SK-N-SH (cell line): ENCODE data around the gene SOX3. TPM values are rescaled to one million over a fixed set of nuclear protein-coding genes. Genes with fewer than 3 reads are reported as not detected.
A peak's percentile ranks its signal among the peaks of the same experiment; 100 is the strongest.

ENCODE experiments used
- CTCF ChIA-PET: fragments of 300-600, 350-600 bp; formaldehyde crosslinking; extraction: SDS; loops from one replicate; lab custom pipeline; 2021; lab: Yijun Ruan, JAX
- POLR2A ChIA-PET: fragments of 350-600 bp; sonication (Branson Sonifier 250); formaldehyde crosslinking; extraction: SDS; loops from one replicate; lab custom pipeline; 2020; ENCODE audit warnings: antibody characterized with exemption, inconsistent platforms; lab: Yijun Ruan, JAX
- DNase-seq: peaks from one replicate; pipeline ENCODE4 v3.0.0; 2012
- H2AFZ ChIP-seq: fragments of 200-600 bp; sonication (generic); 2 replicates; pipeline ENCODE4 v1.8.1; 2016; ENCODE audit warnings: antibody characterized with exemption, mild to moderate bottlenecking, low read depth
- H3F3A ChIP-seq: fragments of 200-600 bp; sonication (generic); replicated peaks from 2 replicates; pipeline ENCODE3; 2016; ENCODE audit warnings: antibody characterized with exemption, mild to moderate bottlenecking; ENCODE audit not compliant: insufficient read depth
- H3K27ac ChIP-seq, 2 experiments: fragments of 200-500 bp in 1 of 2; fragments of 200-600 bp in 1 of 2; sonication (Bioruptor generic) in 1 of 2; sonication (generic), shearing (Covaris generic) in 1 of 2; 2 replicates each; pipeline versions ENCODE4 v1.5.1 to v1.6.1; 2014 to 2016; ENCODE audit warnings: low read depth in 2 of 2, inconsistent platforms in 1 of 2, low read length in 1 of 2, mild to moderate bottlenecking in 1 of 2, mixed read lengths in 1 of 2
- H3K27me3 ChIP-seq: fragments of 200-600 bp; sonication (generic), shearing (Covaris generic); 2 replicates; pipeline ENCODE4 v1.6.1; 2016; ENCODE audit warnings: mixed run types; ENCODE audit not compliant: insufficient read depth
- H3K36me3 ChIP-seq, 2 experiments: fragments of 200-500 bp in 1 of 2; fragments of 200-600 bp in 1 of 2; sonication (Bioruptor generic) in 1 of 2; sonication (generic) in 1 of 2; replicated peaks in 1 of 2; 2 replicates each; pipeline versions ENCODE3 to v1.5.1; 2014 to 2016; ENCODE audit warnings: low read length in 1 of 2, mild to moderate bottlenecking in 1 of 2; ENCODE audit not compliant: insufficient read depth in 2 of 2, control insufficient read depth in 1 of 2
- H3K4me1 ChIP-seq, 2 experiments: fragments of 200-500 bp in 1 of 2; fragments of 200-600 bp in 1 of 2; sonication (Bioruptor generic) in 1 of 2; sonication (generic), shearing (Covaris generic) in 1 of 2; 2 replicates each; pipeline versions ENCODE4 v1.5.1 to v1.6.1; 2014 to 2016; ENCODE audit warnings: low read depth in 1 of 2, low read length in 1 of 2, mixed run types in 1 of 2; ENCODE audit not compliant: insufficient read depth in 2 of 2, control insufficient read depth in 1 of 2
- H3K4me2 ChIP-seq: fragments of 200-600 bp; sonication (generic), shearing (Covaris generic); 2 replicates; pipeline ENCODE4 v1.6.1; 2017; ENCODE audit warnings: mixed run types
- H3K4me3 ChIP-seq, 2 experiments: fragments of 200-500 bp in 1 of 2; fragments of 200-600 bp in 1 of 2; sonication (Bioruptor generic) in 1 of 2; sonication (generic), shearing (Covaris generic) in 1 of 2; 2 replicates each; pipeline versions ENCODE4 v1.5.1 to v1.8.1; 2014 to 2016; ENCODE audit warnings: low read depth in 2 of 2, inconsistent platforms in 1 of 2, low read length in 1 of 2, mild to moderate bottlenecking in 1 of 2, mixed read lengths in 1 of 2, moderate library complexity in 1 of 2
- H3K79me2 ChIP-seq: fragments of 200-600 bp; sonication (generic); 2 replicates; pipeline ENCODE4 v1.8.1; 2017; ENCODE audit warnings: mild to moderate bottlenecking; ENCODE audit not compliant: insufficient read depth
- H3K9ac ChIP-seq: fragments of 200-600 bp; sonication (generic); 2 replicates; pipeline ENCODE4 v1.6.1; 2017; ENCODE audit warnings: mixed run types
- H3K9me2 ChIP-seq: fragments of 200-600 bp; sonication (generic); 2 replicates; pipeline ENCODE4 v1.6.1; 2017; ENCODE audit warnings: mixed run types
- H3K9me3 ChIP-seq: fragments of 200-600 bp; sonication (generic); 2 replicates; pipeline ENCODE4 v1.6.1; 2017; ENCODE audit warnings: mixed run types, mild to moderate bottlenecking, moderate library complexity
- H4K20me1 ChIP-seq: fragments of 200-600 bp; sonication (generic); 2 replicates; pipeline ENCODE4 v1.6.1; 2017; ENCODE audit warnings: mild to moderate bottlenecking, mixed run types; ENCODE audit not compliant: insufficient read depth
- CHD2 ChIP-seq: fragments of 150-350 bp; IDR thresholded peaks from 2 replicates; pipeline ENCODE4 v1.6.1; 2018; ENCODE audit warnings: low read length; ENCODE audit not compliant: partially characterized antibody
- ELF1 ChIP-seq: IDR thresholded peaks from 2 replicates; pipeline ENCODE4 v1.4.0; 2012
- EP300 ChIP-seq, 2 experiments: IDR thresholded peaks; 2 replicates each; pipeline versions ENCODE4 v1.4.0 to v1.6.1; 2012; ENCODE audit warnings: borderline replicate concordance in 1 of 2, low read depth in 1 of 2, low read length in 1 of 2
- EZH2phosphoT487 ChIP-seq: fragments of 200-600 bp; sonication (generic); IDR thresholded peaks from 2 replicates; pipeline ENCODE4 v1.6.1; 2017; ENCODE audit warnings: low read depth, mixed run types, mild to moderate bottlenecking, antibody characterized with exemption, moderate library complexity, borderline replicate concordance
- FOSL2 ChIP-seq: IDR thresholded peaks from 2 replicates; pipeline ENCODE4 v1.4.0; 2012; ENCODE audit warnings: low read depth, mild to moderate bottlenecking, moderate library complexity, borderline replicate concordance
- FOXM1 ChIP-seq: IDR thresholded peaks from 2 replicates; pipeline ENCODE4 v1.4.0; 2012; ENCODE audit warnings: low read depth, mild to moderate bottlenecking
- GABPA ChIP-seq: IDR thresholded peaks from 2 replicates; pipeline ENCODE4 v1.4.0; 2012; ENCODE audit warnings: low read depth, mild to moderate bottlenecking
- GATA2 ChIP-seq: sonication (generic); formaldehyde crosslinking; IDR thresholded peaks from 2 replicates; pipeline ENCODE4 v1.5.0; 2020; ENCODE audit warnings: mild to moderate bottlenecking, missing genetic modification reagents
- IRF3 ChIP-seq: fragments of 150-350 bp; IDR thresholded peaks from 2 replicates; pipeline ENCODE4 v1.6.1; 2016; ENCODE audit warnings: mild to moderate bottlenecking, low read depth, low read length
- PBX3 ChIP-seq: IDR thresholded peaks from 2 replicates; pipeline ENCODE4; 2012
- POLR2AphosphoS5 ChIP-seq: IDR thresholded peaks from 2 replicates; pipeline ENCODE4 v1.6.1; 2012; ENCODE audit warnings: low read depth, low read length
- RAD21 ChIP-seq: IDR thresholded peaks from 2 replicates; pipeline ENCODE4 v1.6.1; 2012; ENCODE audit warnings: mild to moderate bottlenecking, low read length
- RFX5 ChIP-seq: IDR thresholded peaks from 2 replicates; pipeline ENCODE4 v1.6.1; 2012; ENCODE audit warnings: mild to moderate bottlenecking, improper control_type of control experiment, low read length
- RXRA ChIP-seq: IDR thresholded peaks from 2 replicates; pipeline ENCODE4 v1.4.0; 2012; ENCODE audit warnings: low read depth, mild to moderate bottlenecking, borderline replicate concordance
- SIN3A ChIP-seq: IDR thresholded peaks from 2 replicates; pipeline ENCODE4 v1.6.1; 2012; ENCODE audit warnings: low read depth, mild to moderate bottlenecking, low read length, moderate library complexity, borderline replicate concordance
- TAF1 ChIP-seq: IDR thresholded peaks from 2 replicates; pipeline ENCODE4 v1.6.1; 2012; ENCODE audit warnings: low read depth, mild to moderate bottlenecking, low read length, moderate library complexity, borderline replicate concordance
- USF1 ChIP-seq: IDR thresholded peaks from 2 replicates; pipeline ENCODE4 v1.4.0; 2012; ENCODE audit warnings: low read depth, borderline replicate concordance
- USF2 ChIP-seq: fragments of 150-350 bp; IDR thresholded peaks from 2 replicates; pipeline ENCODE4 v1.6.1; 2017; ENCODE audit warnings: antibody characterized with exemption, low read length, low read depth, borderline replicate concordance
- ZBTB33 ChIP-seq: IDR thresholded peaks from 2 replicates; pipeline ENCODE4 v1.4.0; 2012; ENCODE audit warnings: low read depth, borderline replicate concordance
- WGBS: methylation state at CpG from one replicate; pipeline ENCODE4 v1.1.6; 2017; ENCODE audit warnings: low lambda C conversion rate; 5-methylcytosine and 5-hydroxymethylcytosine counted together
- polyA plus RNA-seq, 3 experiments: library from polyadenylated mRNA; depleted of rRNA; stranded (reverse); fragments of >200 nt; gene quantifications; 2 replicates each; pipeline ENCODE4 v1.2.3, GENCODE V29; 2012

Gene SOX3
- polyA plus RNA-seq, 1 of the 3 experiments (the other 2 are of a cell fraction), result not detected

GRCh38 chrX:140503714-140504351 is 1.0 kb downstream of the SOX3 start:
- H3K4me1 ChIP-seq, result no peaks in the 10 kb centered on the region; a peak in 1 of 4 replicates
- TF ChIP-seq POLR2AphosphoS5 (no peak), CHD2 (no peak), USF2 (no peak), RXRA (no peak), IRF3 (no peak), ELF1 (no peak), GABPA (no peak), TAF1 (no peak), EP300 (IDR thresholded peaks at IDR 0.05; ENCODE audit: borderline replicate concordance in 1 of 2, low read depth in 1 of 2, low read length in 1 of 2) (no peak), USF1 (no peak), FOSL2 (no peak), ZBTB33 (no peak), RAD21 (no peak), PBX3 (no peak), RFX5 (no peak), EZH2phosphoT487 (no peak), SIN3A (no peak), GATA2 (CRISPR knock-in tag) (no peak), FOXM1 (no peak)
- TF ChIP-seq, all 33 proteins: peak for 0
- no peak overlapping the region for H3K9ac ChIP-seq
- H3K4me2 ChIP-seq, result no peak overlapping the region
- H3F3A ChIP-seq, result no peaks in the 10 kb centered on the region
- no peak overlapping the region for H2AFZ ChIP-seq
- no peak overlapping the region for H3K27ac ChIP-seq
- no peaks in the 10 kb centered on the region for H3K9me2 ChIP-seq
- H3K27me3 ChIP-seq, result peaks cover 85% of the 10 kb centered on the region
- peak; percentile 57 for DNase-seq
- WGBS, result 50% methylated on average over 4 of the region's 92 CpGs
- H3K36me3 ChIP-seq, result no peaks in the 10 kb centered on the region
- H3K9me3 ChIP-seq, result no peaks in the 10 kb centered on the region
- ChIA-PET POLR2A (no interaction called here), CTCF (no interaction called here)
- H3K4me3 ChIP-seq, result peak overlapping the region in 1 of 2 experiments; percentile 26; a peak in 2 of 4 replicates
- no peaks in the 10 kb centered on the region for H4K20me1 ChIP-seq
- H3K79me2 ChIP-seq, result no peaks in the 10 kb centered on the region
